Peyer's patch (tissue), 4 donors: ENCODE data around the gene UBLCP1. TPM values are rescaled to one million over a fixed set of nuclear protein-coding genes. Genes with fewer than 3 reads are reported as not detected.
"Not testable (repeated sequence)": the region's sequence is repeated elsewhere in the genome, so short reads cannot be mapped to it uniquely, and the experiment has no call there.

ENCODE experiments used
- DNase-seq, 3 donors: peaks; one replicate each; pipeline ENCODE4 v3.0.0-alpha.2; 2017 to 2019
- H3K27ac ChIP-seq, 4 donors: fragments of 200-600 bp; sonication (generic); one replicate each; pipeline ENCODE4 v1.5.1; 2016 to 2019
- H3K27me3 ChIP-seq, 2 donors: fragments of 200-600 bp; sonication (generic); one replicate each; pipeline ENCODE4 v1.5.1; 2019
- H3K36me3 ChIP-seq, 3 donors: fragments of 200-600 bp; sonication (generic); one replicate each; pipeline ENCODE4 v1.5.1; 2016 to 2019
- H3K4me1 ChIP-seq, 4 donors: fragments of 200-600 bp; sonication (generic); one replicate each; pipeline ENCODE4 v1.5.1; 2016 to 2019
- H3K4me3 ChIP-seq, 4 donors: fragments of 200-600 bp; sonication (generic); 1 replicate in 3 of 4; 2 replicates in 1 of 4; pipeline ENCODE4 v1.5.1; 2016 to 2019; ENCODE audit warnings: mild to moderate bottlenecking in 1 of 4
- H3K9me3 ChIP-seq, 4 donors: fragments of 200-600 bp; sonication (generic); one replicate each; pipeline ENCODE4 v1.5.1; 2016 to 2019; ENCODE audit warnings: mild to moderate bottlenecking in 1 of 4
- POLR2A ChIP-seq, 2 donors: fragments of 450-650 bp; IDR thresholded peaks; one replicate each; pipeline ENCODE4 v1.5.1; 2017; ENCODE audit warnings: antibody characterized with exemption in 2 of 2, mild to moderate bottlenecking in 2 of 2, moderate library complexity in 2 of 2
- total RNA-seq, 4 donors: library from RNA; depleted of rRNA; stranded (reverse); fragments of >200 nt; gene quantifications; one replicate each; pipeline ENCODE4 v1.1.0, GENCODE V29; 2016
- TF ChIP-seq, protein P1 (sequence below), 6 experiments: fragments of 450-650 bp in 4 of 6; fragments of 200-600 bp in 2 of 6; sonication (generic) in 1 of 6; IDR thresholded peaks; one replicate each; pipeline ENCODE4 v1.5.1; 2017 to 2019; ENCODE audit warnings: antibody characterized with exemption in 6 of 6, mild to moderate bottlenecking in 3 of 6, moderate library complexity in 1 of 6

Gene UBLCP1
- total RNA-seq, 4 donors from 2014 or later, result 8.2 to 19.8 (median 10.8) TPM

DNA sequence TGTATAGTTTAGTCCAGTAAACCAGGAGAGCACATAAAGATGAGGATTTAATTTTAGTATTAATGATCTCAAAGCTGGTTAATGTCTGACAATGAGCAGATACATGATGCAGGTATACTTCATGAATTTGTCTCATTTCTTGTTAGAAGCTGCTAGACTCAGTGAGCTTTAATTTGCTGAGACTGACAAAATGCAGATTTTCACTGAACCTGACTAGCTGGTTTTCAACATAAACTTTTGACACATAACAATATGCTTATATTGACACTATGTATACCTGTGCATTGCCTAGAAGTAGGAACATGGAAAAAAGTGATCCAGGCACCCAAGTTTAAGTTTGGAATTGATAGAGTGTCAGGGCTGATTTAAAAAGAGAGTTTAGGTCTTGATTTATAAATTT, 10.8 kb downstream of the UBLCP1 start:
- no peak for TF ChIP-seq POLR2A (IDR thresholded peaks at IDR 0.05)
- TF ChIP-seq, protein P1, sequence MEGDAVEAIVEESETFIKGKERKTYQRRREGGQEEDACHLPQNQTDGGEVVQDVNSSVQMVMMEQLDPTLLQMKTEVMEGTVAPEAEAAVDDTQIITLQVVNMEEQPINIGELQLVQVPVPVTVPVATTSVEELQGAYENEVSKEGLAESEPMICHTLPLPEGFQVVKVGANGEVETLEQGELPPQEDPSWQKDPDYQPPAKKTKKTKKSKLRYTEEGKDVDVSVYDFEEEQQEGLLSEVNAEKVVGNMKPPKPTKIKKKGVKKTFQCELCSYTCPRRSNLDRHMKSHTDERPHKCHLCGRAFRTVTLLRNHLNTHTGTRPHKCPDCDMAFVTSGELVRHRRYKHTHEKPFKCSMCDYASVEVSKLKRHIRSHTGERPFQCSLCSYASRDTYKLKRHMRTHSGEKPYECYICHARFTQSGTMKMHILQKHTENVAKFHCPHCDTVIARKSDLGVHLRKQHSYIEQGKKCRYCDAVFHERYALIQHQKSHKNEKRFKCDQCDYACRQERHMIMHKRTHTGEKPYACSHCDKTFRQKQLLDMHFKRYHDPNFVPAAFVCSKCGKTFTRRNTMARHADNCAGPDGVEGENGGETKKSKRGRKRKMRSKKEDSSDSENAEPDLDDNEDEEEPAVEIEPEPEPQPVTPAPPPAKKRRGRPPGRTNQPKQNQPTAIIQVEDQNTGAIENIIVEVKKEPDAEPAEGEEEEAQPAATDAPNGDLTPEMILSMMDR (IDR thresholded peaks at IDR 0.05), result no peak
- H3K36me3 ChIP-seq, result peaks cover 0 to 59% (median 0%) of the 10 kb centered on the region in 3 donors
- no peak for DNase-seq

DNA sequence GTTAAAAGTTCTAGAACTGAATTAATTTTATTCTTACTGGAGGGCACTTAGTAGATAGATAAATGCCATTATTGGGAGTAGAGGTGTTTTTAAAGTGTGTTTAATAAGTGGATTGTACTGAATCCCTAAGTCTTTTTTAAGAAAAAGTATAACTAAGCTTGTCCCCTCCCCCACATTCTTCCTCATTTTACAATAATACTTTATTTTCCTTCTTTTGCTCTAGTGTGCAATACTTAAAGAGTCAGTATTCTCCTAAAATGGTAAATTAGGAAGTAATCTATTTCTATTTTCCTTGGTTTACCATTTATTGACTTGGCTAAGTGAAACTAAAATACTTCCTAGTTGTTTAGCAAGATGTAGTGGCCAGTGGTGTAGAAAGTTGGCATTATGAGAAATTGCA, 11.6 kb downstream of the UBLCP1 start:
- no peak for DNase-seq
- Histone ChIP-seq H3K4me3 (no peak overlapping the region), H3K4me1 (no peaks in the 10 kb centered on the region), H3K9me3 (no peaks in the 10 kb centered on the region), H3K27me3 (no peaks in the 10 kb centered on the region), H3K27ac (no peak overlapping the region), H3K36me3 (peaks cover 0 to 55% (median 0%) of the 10 kb centered on the region in 3 donors)
- TF ChIP-seq POLR2A (IDR thresholded peaks at IDR 0.05), result no peak
- TF ChIP-seq, protein P1 (IDR thresholded peaks at IDR 0.05), result no peak

More for the DNA sequence above, 10.8 kb downstream of the UBLCP1 start:
- no peaks in the 10 kb centered on the region for H3K4me1 ChIP-seq
- H3K4me3 ChIP-seq, result no peak overlapping the region
- no peak overlapping the region for H3K27ac ChIP-seq
- no peaks in the 10 kb centered on the region for H3K9me3 ChIP-seq
- H3K27me3 ChIP-seq, result no peaks in the 10 kb centered on the region

DNA sequence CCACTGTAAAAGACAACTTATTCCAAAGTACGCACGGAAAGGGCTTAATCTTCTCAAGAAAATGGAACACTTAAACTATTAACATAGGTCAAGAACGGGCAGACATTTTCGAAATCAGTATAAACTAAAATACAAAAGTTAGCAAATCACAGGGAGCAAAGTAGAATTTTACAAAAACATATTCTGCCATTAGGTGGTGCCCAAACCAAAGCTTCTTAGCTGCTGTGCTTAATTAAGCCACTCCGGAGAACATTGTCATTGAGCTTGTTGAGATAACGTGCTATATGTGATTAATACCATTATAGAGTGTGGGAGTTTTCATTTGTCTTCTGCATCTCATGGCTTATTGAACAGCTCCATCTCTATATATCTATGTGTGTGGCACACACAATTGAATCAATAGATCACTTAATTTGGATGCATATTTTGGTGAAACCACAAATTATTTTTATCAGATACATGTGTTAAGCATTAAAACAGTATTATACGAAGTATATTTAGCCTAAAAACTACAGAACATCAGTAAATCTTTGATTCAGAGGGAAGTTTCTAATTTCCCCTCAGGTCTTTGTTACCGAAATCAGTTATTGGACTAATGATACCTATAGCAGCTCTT, 23.4 kb downstream of the UBLCP1 start:
- H3K36me3 ChIP-seq, result peaks cover 0 to 13% (median 0%) of the 10 kb centered on the region in 3 donors
- no peak overlapping the region for H3K4me3 ChIP-seq
- no peak overlapping the region for H3K27ac ChIP-seq
- no peaks in the 10 kb centered on the region for H3K4me1 ChIP-seq
- no peaks in the 10 kb centered on the region for H3K9me3 ChIP-seq
- no peak for DNase-seq
- TF ChIP-seq POLR2A (IDR thresholded peaks at IDR 0.05), result no peak
- TF ChIP-seq, protein P1 (IDR thresholded peaks at IDR 0.05), result peak in 4 of 6 experiments; percentile 33 to 46 (median 40)
- H3K27me3 ChIP-seq, result no peaks in the 10 kb centered on the region

DNA sequence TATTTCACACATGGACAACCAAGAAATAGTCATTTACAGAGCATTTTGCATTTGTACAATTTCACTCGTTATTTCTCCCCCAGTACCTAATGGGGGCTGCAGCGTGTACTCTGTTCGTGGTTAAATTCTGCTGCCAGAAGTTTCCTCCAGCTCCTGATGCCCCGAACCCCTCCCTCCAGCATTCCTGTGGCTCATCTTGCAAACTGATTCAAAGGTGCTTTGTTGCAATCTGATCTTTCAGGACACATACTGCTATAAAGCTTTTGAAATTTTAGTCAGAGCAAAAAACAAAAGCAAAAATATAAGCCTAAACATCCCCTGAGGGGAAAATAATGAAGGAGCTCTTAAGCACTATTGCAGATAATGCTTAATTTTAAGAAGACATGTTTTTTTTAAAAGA, 27.7 kb downstream of the UBLCP1 start:
- H3K27ac ChIP-seq, result no peak overlapping the region
- no peaks in the 10 kb centered on the region for H3K9me3 ChIP-seq
- no peaks in the 10 kb centered on the region for H3K4me1 ChIP-seq
- H3K4me3 ChIP-seq, result no peak overlapping the region
- H3K27me3 ChIP-seq, result no peaks in the 10 kb centered on the region
- no peak for DNase-seq
- TF ChIP-seq, protein P1 (IDR thresholded peaks at IDR 0.05), result no peak
- no peak for TF ChIP-seq POLR2A (IDR thresholded peaks at IDR 0.05)
- no peaks in the 10 kb centered on the region for H3K36me3 ChIP-seq

DNA sequence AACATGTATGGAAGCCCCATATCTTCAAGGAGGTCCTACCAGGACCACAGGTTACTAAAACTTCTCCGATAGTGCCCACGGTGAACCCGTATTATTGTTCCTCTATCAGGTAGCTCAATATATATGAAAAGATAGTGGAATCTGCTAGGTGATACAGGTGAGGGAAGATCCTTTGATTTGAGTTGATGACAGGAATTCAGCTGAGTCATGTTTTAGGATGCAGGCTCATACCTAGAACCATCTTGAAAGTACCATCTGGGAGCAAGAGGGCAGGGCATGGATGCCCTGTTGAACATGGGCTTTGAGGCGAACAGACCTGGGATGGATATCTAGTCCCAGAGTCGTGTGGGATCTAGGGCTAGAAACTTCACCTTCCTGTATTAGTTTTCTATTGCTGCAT, 31.8 kb downstream of the UBLCP1 start:
- no peak overlapping the region for H3K4me3 ChIP-seq
- H3K4me1 ChIP-seq, result no peaks in the 10 kb centered on the region
- TF ChIP-seq, protein P1 (IDR thresholded peaks at IDR 0.05), result no peak
- TF ChIP-seq POLR2A (IDR thresholded peaks at IDR 0.05), result no peak
- DNase-seq, result no peak
- no peak overlapping the region for H3K27ac ChIP-seq
- H3K36me3 ChIP-seq, result no peaks in the 10 kb centered on the region
- peaks cover 0 to 7% (median 0%) of the 10 kb centered on the region in 4 donors for H3K9me3 ChIP-seq
- H3K27me3 ChIP-seq, result no peaks in the 10 kb centered on the region

DNA sequence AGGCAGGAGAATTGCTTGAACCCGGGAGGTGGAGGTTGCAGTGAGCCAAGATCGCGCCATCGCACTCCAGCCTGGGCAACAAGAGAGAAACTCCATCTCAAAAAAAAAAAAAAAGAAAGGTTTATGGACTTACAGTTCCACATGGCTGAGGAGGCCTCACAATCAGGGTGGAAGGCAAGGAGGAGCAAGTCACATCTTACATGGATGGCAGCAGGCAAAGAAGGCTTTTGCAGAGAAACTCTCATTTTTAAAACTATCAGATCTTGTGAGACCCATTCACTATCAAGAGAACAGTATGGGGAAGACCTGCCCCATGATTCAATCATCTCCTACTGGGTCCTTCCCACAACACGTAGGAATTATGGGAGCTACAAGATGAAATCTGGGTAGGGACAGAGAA, 34.2 kb downstream of the UBLCP1 start:
- not testable (repeated sequence) for DNase-seq, H3K4me3 ChIP-seq, H3K27me3 ChIP-seq, H3K4me1 ChIP-seq, H3K36me3 ChIP-seq, H3K27ac ChIP-seq
- peaks cover 0 to 16% (median 4%) of the 10 kb centered on the region in 4 donors for H3K9me3 ChIP-seq
